Uterus (tissue), 4 donors: ENCODE measurements around the gene TBC1D1. TPM values are rescaled to one million over a fixed set of nuclear protein-coding genes. Genes with fewer than 3 reads are reported as not detected.

Experiments
- DNase-seq, 2 donors: peaks; one replicate each; pipeline ENCODE4 v3.0.0-alpha.2; 2019 to 2020
- H3K27ac ChIP-seq, 2 donors: fragments of 200-600 bp; sonication (generic); 1 replicate in 1 of 2; 2 replicates in 1 of 2; pipeline ENCODE4 v1.5.1; 2016 to 2018
- H3K27me3 ChIP-seq, 2 donors: fragments of 200-600 bp; sonication (generic); one replicate each; pipeline ENCODE4 v1.5.1; 2018 to 2019; ENCODE audit warnings: control low read depth in 1 of 2
- H3K36me3 ChIP-seq, 2 donors: fragments of 200-600 bp; sonication (generic); one replicate each; pipeline ENCODE4 v1.5.1; 2019; ENCODE audit warnings: control low read depth in 1 of 2
- H3K4me1 ChIP-seq, 2 donors: fragments of 200-600 bp; sonication (generic); one replicate each; pipeline ENCODE4 v1.5.1; 2018 to 2019; ENCODE audit warnings: control low read depth in 1 of 2
- H3K4me3 ChIP-seq, 2 donors: fragments of 200-600 bp; sonication (generic); 1 replicate in 1 of 2; 2 replicates in 1 of 2; pipeline ENCODE4 v1.5.1; 2018 to 2019; ENCODE audit warnings: mild to moderate bottlenecking in 1 of 2
- H3K9me3 ChIP-seq, 2 donors: fragments of 200-600 bp; sonication (generic); one replicate each; pipeline ENCODE4 v1.5.1; 2019; ENCODE audit warnings: control low read depth in 1 of 2
- POLR2A ChIP-seq, 2 donors: fragments of 450-650 bp; IDR thresholded peaks; one replicate each; pipeline ENCODE4 v1.6.1; 2016; ENCODE audit warnings: antibody characterized with exemption in 2 of 2, mild to moderate bottlenecking in 1 of 2, moderate library complexity in 1 of 2
- intact Hi-C: fragments of 100-400 bp; cut with DNase I; formaldehyde crosslinking; loops from one replicate; pipeline ENCODE4 v1.15.1; 2023; ENCODE audit warnings: low total_unique reads
- total RNA-seq, 4 donors: library from RNA; depleted of rRNA in 3 of 4; stranded (reverse); fragments of >200 nt in 3 of 4; gene quantifications; one replicate each; pipeline versions ENCODE4 v1.1.0 to v1.2.4, GENCODE V29; 2014 to 2023
- TF ChIP-seq, protein P1 (sequence below), 4 experiments: fragments of 200-600 bp in 2 of 4; fragments of 450-650 bp in 2 of 4; sonication (generic) in 2 of 4; IDR thresholded peaks; one replicate each; pipeline ENCODE4 v1.5.1; 2016 to 2019; ENCODE audit warnings: antibody characterized with exemption in 4 of 4, mild to moderate bottlenecking in 2 of 4, moderate library complexity in 1 of 4
- donor health status: DM: yes; HTN: yes; CAD: no.

The TBC1D1 gene, protein sequence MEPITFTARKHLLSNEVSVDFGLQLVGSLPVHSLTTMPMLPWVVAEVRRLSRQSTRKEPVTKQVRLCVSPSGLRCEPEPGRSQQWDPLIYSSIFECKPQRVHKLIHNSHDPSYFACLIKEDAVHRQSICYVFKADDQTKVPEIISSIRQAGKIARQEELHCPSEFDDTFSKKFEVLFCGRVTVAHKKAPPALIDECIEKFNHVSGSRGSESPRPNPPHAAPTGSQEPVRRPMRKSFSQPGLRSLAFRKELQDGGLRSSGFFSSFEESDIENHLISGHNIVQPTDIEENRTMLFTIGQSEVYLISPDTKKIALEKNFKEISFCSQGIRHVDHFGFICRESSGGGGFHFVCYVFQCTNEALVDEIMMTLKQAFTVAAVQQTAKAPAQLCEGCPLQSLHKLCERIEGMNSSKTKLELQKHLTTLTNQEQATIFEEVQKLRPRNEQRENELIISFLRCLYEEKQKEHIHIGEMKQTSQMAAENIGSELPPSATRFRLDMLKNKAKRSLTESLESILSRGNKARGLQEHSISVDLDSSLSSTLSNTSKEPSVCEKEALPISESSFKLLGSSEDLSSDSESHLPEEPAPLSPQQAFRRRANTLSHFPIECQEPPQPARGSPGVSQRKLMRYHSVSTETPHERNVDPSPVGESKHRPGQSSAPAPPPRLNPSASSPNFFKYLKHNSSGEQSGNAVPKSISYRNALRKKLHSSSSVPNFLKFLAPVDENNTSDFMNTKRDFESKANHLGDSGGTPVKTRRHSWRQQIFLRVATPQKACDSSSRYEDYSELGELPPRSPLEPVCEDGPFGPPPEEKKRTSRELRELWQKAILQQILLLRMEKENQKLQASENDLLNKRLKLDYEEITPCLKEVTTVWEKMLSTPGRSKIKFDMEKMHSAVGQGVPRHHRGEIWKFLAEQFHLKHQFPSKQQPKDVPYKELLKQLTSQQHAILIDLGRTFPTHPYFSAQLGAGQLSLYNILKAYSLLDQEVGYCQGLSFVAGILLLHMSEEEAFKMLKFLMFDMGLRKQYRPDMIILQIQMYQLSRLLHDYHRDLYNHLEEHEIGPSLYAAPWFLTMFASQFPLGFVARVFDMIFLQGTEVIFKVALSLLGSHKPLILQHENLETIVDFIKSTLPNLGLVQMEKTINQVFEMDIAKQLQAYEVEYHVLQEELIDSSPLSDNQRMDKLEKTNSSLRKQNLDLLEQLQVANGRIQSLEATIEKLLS (N-terminal part only)
- total RNA-seq: 100 to 1,000 TPM; 172 to 402 (median 236) TPM

DNA sequence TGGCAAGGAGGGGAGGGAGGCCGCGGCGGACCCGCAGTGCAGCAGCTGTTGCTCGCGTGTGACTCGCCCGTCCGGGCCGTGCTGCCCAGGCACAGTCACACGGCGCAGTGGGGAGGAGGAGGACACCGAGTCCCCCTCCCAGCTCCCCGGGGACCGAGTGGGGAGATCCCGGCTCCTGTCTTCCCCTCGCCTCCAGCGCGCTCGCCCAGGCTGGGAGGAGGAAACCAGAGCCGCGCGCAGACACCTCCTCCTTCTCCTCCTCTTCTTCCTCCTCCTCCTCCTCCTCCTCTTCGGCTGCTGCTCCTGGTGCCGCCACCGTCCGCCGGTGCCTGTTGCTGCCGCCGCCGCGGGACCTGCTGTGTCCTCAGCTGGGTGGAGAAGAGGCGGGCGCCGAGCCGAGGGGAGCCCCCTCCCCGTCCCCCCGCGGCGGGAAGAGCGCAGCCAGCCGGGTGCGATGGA lies at the start of gene TBC1D1:
Gene TBC1D1 (plus strand): TSS at position 284 of the 459 bp plus-strand sequence. CDS start 11,012 bp downstream, outside the sequence.
- Histone ChIP-seq H3K4me1 (peaks cover 0 to 3% of the 10 kb centered on the region in 2 donors), H3K9me3 (no peaks in the 10 kb centered on the region), H3K4me3 (peak within 1 kb of the TSS; percentile 61 to 64), H3K27me3 (no peaks in the 10 kb centered on the region), H3K27ac (peak within 1 kb of the TSS; percentile 92 to 94), H3K36me3 (no peaks in the 10 kb centered on the region)
- DNase-seq: peak; percentile 63 to 66
- intact Hi-C loops: loop anchor here (10.0 kb wide), 2 partner anchors 84 to 144 kb away; no protein-coding TSS in a partner anchor
- TF ChIP-seq, protein P1, sequence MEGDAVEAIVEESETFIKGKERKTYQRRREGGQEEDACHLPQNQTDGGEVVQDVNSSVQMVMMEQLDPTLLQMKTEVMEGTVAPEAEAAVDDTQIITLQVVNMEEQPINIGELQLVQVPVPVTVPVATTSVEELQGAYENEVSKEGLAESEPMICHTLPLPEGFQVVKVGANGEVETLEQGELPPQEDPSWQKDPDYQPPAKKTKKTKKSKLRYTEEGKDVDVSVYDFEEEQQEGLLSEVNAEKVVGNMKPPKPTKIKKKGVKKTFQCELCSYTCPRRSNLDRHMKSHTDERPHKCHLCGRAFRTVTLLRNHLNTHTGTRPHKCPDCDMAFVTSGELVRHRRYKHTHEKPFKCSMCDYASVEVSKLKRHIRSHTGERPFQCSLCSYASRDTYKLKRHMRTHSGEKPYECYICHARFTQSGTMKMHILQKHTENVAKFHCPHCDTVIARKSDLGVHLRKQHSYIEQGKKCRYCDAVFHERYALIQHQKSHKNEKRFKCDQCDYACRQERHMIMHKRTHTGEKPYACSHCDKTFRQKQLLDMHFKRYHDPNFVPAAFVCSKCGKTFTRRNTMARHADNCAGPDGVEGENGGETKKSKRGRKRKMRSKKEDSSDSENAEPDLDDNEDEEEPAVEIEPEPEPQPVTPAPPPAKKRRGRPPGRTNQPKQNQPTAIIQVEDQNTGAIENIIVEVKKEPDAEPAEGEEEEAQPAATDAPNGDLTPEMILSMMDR (IDR thresholded peaks at IDR 0.05): no peak
- peak in 1 of 2 donors; percentile 10 for TF ChIP-seq POLR2A (IDR thresholded peaks at IDR 0.05)

DNA sequence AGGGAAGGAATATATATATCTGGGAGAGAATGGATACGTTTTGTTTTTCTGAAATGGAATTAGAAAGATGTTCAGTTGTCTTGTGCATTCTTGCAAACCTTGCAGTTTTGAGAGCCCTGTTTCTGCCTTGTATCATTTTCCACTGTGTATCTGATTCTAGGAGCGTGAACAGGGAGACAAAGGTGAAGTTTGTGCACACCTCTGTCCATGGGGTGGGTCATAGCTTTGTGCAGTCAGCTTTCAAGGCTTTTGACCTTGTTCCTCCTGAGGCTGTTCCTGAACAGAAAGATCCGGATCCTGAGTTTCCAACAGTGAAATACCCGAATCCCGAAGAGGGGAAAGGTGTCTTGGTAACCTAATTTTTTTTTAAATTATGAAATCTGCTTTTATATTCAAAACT lies 46.7 kb upstream of the TBC1D1 start:
- H3K27me3 ChIP-seq: no peaks in the 10 kb centered on the region
- intact Hi-C loops: no loop called here
- H3K4me3 ChIP-seq: no peak overlapping the region
- no peaks in the 10 kb centered on the region for H3K36me3 ChIP-seq
- no peak overlapping the region for H3K27ac ChIP-seq
- no peak for DNase-seq
- TF ChIP-seq, protein P1 (IDR thresholded peaks at IDR 0.05): no peak
- no peak for TF ChIP-seq POLR2A (IDR thresholded peaks at IDR 0.05)
- no peaks in the 10 kb centered on the region for H3K9me3 ChIP-seq
- H3K4me1 ChIP-seq: no peaks in the 10 kb centered on the region

DNA sequence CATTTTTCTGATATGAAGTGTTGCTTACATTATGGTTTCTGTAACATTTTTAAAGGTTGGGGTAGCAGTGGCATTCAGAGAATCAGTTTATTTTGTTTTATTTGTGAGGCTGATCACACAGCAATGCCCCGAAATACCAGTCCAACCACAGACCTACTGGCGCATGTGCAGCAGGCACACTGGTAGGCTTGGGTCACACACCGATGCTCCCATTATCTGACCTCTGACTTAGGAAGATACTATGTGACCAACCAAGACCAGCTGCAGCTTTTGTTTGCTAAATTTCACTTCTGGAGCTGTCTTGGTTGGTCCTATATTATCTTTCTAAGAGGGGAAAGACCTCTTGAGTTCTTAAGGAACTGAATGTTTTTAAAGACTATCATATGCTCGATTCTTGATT lies 45.7 kb upstream of the TBC1D1 start:
- no peaks in the 10 kb centered on the region for H3K36me3 ChIP-seq
- no peak for DNase-seq
- no peaks in the 10 kb centered on the region for H3K27me3 ChIP-seq
- no peaks in the 10 kb centered on the region for H3K9me3 ChIP-seq
- H3K27ac ChIP-seq: no peak overlapping the region
- no peak overlapping the region for H3K4me3 ChIP-seq
- H3K4me1 ChIP-seq: no peaks in the 10 kb centered on the region
- intact Hi-C loops: no loop called here
- TF ChIP-seq POLR2A (IDR thresholded peaks at IDR 0.05): no peak
- TF ChIP-seq, protein P1 (IDR thresholded peaks at IDR 0.05): no peak

DNA sequence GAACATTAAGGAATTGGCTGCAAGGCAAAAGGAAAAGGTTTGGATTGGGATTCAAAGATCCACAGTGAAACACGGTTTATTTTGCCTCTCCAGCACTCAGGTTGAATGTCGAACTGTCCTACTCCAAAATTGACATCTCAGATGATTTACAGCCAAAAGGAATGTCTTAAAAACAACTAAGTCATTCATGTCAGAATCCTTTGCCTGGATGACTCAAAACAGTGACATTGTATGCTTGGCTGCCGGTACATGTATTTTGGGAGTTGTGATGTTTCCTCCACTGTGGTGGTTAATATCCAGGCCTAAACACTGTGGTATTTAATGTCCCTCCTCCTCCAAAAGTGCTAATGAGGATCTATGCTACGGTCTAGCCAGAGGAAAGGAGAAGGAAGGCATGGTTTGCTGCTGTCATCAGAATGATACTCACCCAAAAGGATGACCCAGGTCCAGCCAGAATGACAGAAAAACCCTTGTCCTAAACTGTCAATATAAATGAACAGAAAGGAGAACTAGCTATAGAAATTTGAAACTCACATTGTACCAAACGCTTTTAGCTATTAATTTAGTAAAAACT lies 43.5 kb upstream of the TBC1D1 start:
- Histone ChIP-seq H3K4me3 (no peak overlapping the region), H3K27me3 (no peaks in the 10 kb centered on the region), H3K4me1 (no peaks in the 10 kb centered on the region), H3K9me3 (no peaks in the 10 kb centered on the region), H3K27ac (no peak overlapping the region), H3K36me3 (no peaks in the 10 kb centered on the region)
- intact Hi-C loops: no loop called here
- TF ChIP-seq, protein P1 (IDR thresholded peaks at IDR 0.05): no peak
- no peak for TF ChIP-seq POLR2A (IDR thresholded peaks at IDR 0.05)
- no peak for DNase-seq
